Fibroblast of the aortic adventitia (primary cell): Measurements from ENCODE around the gene MTX1. TPM values are rescaled to one million over a fixed set of nuclear protein-coding genes. Genes with fewer than 3 reads are reported as not detected.
"Not testable (repeated sequence)": the region's sequence is repeated elsewhere in the genome, so short reads cannot be mapped to it uniquely, and the experiment has no call there.

ENCODE experiments used
- DNase-seq: peaks from one replicate; pipeline ENCODE4 v3.0.0-alpha.2; 2010; ENCODE audit warnings: low read depth
- H3K4me3 ChIP-seq: 2 replicates; pipeline ENCODE4 v1.5.1; 2011; ENCODE audit warnings: low read depth, mild to moderate bottlenecking, control low read depth, low read length, moderate library complexity
- total RNA-seq: library from RNA; depleted of rRNA; stranded (reverse); fragments of >200 nt; gene quantifications from 2 replicates; pipeline ENCODE4 v1.2.3, GENCODE V29; 2012; ENCODE audit warnings: low replicate concordance
- TF ChIP-seq, protein P1 (sequence below): IDR thresholded peaks from 2 replicates; pipeline ENCODE4 v1.5.1; 2011; ENCODE audit warnings: mild to moderate bottlenecking, low read length, control low read depth, inconsistent platforms; ENCODE audit not compliant: insufficient read depth

Gene MTX1
- total RNA-seq, 1 donor, result 26.1 TPM

DNA sequence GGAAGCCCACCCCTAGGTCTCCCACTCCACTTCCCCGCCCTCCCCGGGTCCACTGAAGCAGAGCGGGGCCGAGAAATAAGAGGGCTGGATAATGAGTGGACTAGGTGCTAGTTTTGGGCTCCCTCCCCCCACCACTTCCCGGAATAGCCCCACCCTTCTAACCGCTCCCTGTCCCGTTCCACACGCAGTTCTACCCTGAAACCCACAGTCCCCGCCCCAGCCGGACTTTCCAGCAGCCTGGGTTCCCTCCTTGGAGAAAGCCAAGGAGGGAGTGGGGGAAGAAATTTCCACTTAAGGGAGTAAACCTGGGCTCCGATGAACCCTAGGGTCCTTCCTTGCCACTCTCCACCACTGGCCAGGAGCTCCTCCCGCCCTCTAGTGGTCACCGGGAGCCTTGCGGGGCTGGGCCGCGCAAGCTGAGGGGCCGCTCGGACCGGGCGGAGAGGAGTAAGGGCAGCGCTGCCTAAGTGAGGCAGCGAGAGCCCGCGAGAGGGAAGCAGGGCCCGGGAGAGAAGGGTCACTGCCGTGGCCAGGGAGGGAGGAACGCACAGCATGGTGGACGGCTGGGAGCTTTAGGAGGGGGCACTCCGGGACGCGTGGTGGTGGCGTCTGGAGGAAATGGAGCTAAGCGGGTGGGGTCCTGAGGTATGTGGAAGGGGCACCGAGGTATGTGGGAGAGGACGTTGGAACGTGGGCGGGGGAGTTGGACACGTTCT lies 15.1 kb upstream of the MTX1 start:
- peak; percentile 96 for DNase-seq
- peak overlapping the region; percentile 70 for H3K4me3 ChIP-seq
- TF ChIP-seq, protein P1, sequence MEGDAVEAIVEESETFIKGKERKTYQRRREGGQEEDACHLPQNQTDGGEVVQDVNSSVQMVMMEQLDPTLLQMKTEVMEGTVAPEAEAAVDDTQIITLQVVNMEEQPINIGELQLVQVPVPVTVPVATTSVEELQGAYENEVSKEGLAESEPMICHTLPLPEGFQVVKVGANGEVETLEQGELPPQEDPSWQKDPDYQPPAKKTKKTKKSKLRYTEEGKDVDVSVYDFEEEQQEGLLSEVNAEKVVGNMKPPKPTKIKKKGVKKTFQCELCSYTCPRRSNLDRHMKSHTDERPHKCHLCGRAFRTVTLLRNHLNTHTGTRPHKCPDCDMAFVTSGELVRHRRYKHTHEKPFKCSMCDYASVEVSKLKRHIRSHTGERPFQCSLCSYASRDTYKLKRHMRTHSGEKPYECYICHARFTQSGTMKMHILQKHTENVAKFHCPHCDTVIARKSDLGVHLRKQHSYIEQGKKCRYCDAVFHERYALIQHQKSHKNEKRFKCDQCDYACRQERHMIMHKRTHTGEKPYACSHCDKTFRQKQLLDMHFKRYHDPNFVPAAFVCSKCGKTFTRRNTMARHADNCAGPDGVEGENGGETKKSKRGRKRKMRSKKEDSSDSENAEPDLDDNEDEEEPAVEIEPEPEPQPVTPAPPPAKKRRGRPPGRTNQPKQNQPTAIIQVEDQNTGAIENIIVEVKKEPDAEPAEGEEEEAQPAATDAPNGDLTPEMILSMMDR, result peak; percentile 99

DNA sequence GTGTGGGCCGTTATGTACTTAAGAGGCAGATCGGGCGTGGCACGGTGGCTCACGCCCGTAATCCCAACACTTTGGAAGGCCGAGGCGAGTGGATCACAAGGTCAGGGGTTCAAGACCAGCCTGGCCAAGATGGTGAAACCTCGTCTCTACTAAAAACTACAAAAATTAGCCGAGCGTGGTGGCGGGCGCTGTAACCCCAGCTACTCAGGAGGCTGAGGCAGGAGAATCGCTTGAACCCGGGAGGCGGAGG lies 14.6 kb upstream of the MTX1 start:
- peak overlapping the region; percentile 70 for H3K4me3 ChIP-seq
- not testable (repeated sequence) for DNase-seq

DNA sequence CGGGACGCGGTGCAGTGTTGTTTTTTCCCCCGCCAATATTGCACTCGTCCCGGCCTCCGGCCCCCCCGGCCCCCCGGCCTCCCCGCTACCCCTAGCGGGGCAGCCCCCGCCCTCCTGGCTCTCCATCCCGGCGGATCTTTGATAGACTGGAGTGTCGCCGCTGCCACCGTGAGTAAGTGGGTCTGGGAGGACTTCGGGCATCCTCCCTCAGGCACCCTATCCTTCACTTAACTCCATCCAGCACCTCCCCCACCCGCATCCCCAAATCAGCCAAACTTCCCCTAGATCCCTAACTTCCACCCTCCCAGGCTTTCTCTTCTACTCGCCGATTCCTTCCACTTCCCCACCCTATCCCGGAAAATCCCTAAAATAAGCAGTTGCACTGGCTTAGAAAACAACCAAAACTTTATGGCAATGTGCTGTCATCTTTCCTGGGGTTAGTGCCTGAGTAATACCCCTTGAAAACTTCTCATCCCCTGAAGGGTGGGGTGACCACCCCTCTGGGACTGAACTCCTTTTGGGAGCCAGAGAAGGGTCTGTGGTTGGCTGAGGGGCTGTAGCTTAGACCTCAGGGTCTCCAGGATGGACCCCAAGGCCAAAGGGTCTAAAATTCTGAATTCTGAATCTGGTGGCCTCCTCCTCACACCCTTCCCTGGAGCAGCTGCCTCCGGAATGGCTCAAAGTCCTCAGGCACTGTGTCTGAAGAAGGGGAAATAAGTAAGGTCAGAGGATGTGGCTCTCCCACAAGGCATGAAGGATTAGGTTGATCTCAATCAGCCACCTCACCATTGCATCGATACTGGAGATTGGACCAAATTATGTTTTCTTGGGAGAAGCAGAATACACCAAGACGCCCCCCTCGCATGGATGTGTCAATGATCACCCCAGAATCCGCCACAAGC lies 13.0 kb upstream of the MTX1 start:
- DNase-seq, result peak; percentile 34

DNA sequence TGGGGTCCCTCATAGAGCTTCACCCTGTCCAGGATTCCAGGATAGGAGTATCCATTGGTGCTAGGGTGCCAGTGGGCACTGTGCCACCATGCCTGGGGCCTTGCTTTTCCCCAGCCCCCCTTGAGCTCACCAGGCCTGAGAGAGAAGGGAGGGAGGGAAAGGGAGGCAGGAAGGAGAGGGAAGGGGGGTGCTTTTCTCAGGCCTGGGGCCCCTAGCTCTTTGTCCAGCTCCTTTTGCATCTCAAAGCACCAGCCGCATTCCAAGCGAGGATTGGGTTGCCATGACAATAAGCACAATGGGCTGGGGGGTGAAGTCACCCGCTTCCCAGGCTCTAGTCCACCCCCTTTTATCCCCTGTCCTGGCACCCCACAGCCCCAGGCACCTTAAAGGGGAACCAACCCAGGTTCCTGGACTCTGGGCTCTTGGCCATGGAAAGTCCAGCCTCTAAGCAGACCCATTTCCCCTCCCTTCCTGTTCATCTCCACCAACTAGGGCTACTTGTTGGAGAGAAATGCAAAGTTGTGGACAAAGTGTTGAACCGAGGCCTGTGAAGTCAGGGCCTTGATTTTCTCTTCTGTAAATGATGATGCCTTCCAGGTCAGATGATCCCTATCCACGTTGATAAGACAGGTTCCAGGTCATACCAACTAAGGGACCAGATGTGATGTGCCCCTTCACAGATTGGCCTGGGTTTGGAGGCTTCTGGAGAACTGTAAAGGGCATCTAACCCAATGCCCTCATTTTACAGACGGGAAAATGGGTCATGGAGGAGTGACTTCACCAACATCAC lies 12.2 kb upstream of the MTX1 start:
- DNase-seq, result peak; percentile 15
- TF ChIP-seq, protein P1, result no peak
- peak overlapping the region; percentile 70 for H3K4me3 ChIP-seq

More for the DNA sequence above, 13.0 kb upstream of the MTX1 start:
- TF ChIP-seq, protein P1, result no peak
- H3K4me3 ChIP-seq, result peak overlapping the region; percentile 70

DNA sequence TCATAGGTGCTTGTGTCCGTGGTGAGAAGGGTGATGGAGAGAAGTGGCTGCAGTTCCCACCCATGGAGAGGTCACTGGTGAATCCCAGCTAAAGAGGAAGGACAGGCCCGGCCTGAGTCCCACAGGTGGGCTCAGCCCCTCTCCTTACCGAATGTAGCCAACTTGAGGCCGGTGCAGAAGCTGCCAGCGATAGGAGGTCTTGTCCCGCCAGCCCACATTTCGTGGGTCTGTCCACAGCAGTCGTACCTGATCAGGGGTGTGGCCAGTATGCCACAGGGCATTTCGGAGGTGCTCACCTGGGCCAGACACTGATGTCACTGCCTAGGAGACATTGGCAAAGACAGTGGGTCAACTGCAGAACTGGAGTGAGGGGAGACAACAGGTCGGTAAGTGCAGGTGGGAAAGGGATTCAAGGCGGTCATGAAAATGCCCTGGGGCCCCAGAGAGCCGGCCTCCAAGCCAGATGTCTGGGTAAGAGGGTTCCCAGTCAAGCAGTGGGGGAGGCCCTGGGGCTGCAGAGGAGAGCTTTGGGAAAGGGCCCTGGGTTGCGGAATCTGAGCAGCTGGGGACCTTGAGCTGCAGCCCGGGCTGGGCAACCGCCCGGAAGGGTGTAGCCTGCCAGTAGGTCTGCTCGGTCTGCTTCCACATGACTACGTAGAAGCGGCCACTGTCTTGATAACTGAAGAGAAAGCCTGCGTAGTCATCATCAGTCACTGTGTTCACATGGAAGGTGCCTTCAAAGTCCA lies 11.4 kb upstream of the MTX1 start:
- H3K4me3 ChIP-seq, result no peak overlapping the region
- peak; percentile 59 for DNase-seq
- TF ChIP-seq, protein P1, result no peak

DNA sequence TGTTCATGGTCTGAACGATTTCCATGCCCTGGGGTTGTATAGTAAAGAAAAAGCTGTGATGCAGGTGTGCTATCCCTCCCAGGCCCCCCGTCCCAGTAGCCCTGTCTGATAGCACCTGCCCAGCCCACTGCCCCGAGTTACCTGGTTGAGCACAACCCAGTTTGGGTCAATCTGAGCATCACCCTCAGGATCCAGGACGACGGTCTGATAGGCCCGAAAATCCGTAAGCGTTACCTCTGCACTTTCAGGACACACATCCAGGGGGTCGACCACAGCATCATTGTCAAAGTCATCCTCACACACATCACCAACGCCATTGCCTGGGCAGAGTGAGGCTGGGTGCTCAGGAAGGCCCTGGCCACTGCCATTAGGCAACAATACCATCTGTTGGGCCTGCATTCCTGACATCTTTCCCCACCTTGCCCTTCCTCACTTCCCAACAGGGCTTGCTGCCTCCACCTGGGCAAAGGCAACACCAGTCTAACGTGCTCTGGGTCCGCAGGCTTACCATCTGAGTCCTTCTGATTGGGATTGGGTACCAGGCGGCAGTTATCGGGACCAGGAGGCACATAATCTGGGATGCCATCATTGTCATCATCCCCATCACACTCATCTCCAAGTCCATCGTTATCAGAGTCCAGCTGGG lies 10.5 kb upstream of the MTX1 start:
- DNase-seq, result no peak
- TF ChIP-seq, protein P1, result no peak
- H3K4me3 ChIP-seq, result no peak overlapping the region
